Stomach smooth muscle (tissue), 2 donors: ENCODE results near the gene CNST.
A peak's percentile ranks its signal among the peaks of the same experiment; 100 is the strongest.

Source experiments
- H3K27ac ChIP-seq: one replicate; pipeline ENCODE4 v1.7.0; 2013; ENCODE audit warnings: mild to moderate bottlenecking, low read length, inconsistent platforms
- H3K27me3 ChIP-seq, 2 donors: one replicate each; pipeline ENCODE4 v1.7.0; 2013; ENCODE audit warnings: low read length in 2 of 2; ENCODE audit not compliant: insufficient read depth in 2 of 2, control insufficient read depth in 1 of 2
- H3K36me3 ChIP-seq, 2 donors: one replicate each; pipeline ENCODE4 v1.7.0; 2013; ENCODE audit warnings: low read length in 2 of 2; ENCODE audit not compliant: control insufficient read depth in 2 of 2, insufficient read depth in 2 of 2
- H3K4me1 ChIP-seq: one replicate; pipeline ENCODE4 v1.7.0; 2013; ENCODE audit warnings: low read length; ENCODE audit not compliant: control insufficient read depth, insufficient read depth
- H3K4me3 ChIP-seq, 2 donors: one replicate each; pipeline ENCODE4 v1.7.0; 2013; ENCODE audit warnings: low read length in 2 of 2
- H3K9ac ChIP-seq, 2 donors: one replicate each; pipeline ENCODE4 v1.7.0; 2013; ENCODE audit warnings: low read length in 2 of 2, mild to moderate bottlenecking in 1 of 2
- H3K9me3 ChIP-seq, 2 donors: one replicate each; pipeline ENCODE4 v1.7.0; 2013; ENCODE audit warnings: low read length in 2 of 2; ENCODE audit not compliant: control insufficient read depth in 2 of 2
- donor health status: healthy.
- donor health status: Pancreatic carcinoma.

The CNST gene

DNA sequence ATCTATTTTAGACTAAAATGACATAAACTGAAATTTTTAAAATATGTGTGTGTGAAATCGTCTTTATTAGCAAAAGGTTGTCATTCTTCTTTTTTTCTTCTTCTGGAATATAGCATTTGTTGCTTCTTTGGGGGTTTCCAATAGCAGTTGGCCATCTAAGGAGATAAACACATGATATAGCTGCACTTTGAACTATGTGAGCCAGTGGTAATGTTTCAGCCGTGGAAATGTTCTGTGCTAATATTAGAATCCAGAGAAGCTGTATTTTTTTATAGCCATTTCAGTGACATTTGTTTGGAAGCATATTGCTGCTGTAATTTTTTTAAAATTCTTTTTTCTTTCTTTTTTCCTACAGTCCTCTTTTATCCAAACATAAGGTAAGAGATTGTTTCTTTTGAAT, 75.1 kb downstream of the CNST start:
- H3K27ac ChIP-seq = no peak overlapping the region

DNA sequence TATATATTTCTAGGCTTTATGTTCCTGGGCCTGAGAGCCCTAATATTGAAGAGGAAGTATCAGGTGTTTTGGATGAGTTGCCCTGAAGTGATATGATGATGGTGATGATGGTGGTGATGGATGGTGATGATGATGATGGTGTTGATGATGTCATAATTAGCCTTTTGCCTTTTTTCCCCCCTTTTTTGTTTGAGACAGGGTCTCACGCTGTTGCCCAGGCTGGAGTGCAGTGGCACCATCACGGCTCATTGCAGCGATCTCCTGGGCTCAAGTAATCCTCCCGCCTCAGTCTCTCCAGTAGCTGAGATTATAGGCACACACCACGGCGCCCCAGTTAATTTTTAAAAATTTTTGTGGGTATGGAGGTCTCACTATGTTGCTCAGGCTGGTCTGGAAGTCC, 76.5 kb downstream of the CNST start:
- peaks cover 12 to 20% of the 10 kb centered on the region in 2 donors for H3K36me3 ChIP-seq
- H3K4me1 ChIP-seq = peaks cover 6% of the 10 kb centered on the region
- no peaks in the 10 kb centered on the region for H3K9me3 ChIP-seq
- no peak overlapping the region for H3K4me3 ChIP-seq
- H3K9ac ChIP-seq = no peak overlapping the region
- H3K27ac ChIP-seq = no peak overlapping the region
- no peaks in the 10 kb centered on the region for H3K27me3 ChIP-seq

More for the DNA sequence above, 75.1 kb downstream of the CNST start:
- no peak overlapping the region for H3K4me3 ChIP-seq
- H3K9me3 ChIP-seq = no peaks in the 10 kb centered on the region
- H3K9ac ChIP-seq = no peak overlapping the region
- no peaks in the 10 kb centered on the region for H3K27me3 ChIP-seq
- H3K36me3 ChIP-seq = peaks cover 10 to 14% of the 10 kb centered on the region in 2 donors
- H3K4me1 ChIP-seq = peaks cover 6% of the 10 kb centered on the region

DNA sequence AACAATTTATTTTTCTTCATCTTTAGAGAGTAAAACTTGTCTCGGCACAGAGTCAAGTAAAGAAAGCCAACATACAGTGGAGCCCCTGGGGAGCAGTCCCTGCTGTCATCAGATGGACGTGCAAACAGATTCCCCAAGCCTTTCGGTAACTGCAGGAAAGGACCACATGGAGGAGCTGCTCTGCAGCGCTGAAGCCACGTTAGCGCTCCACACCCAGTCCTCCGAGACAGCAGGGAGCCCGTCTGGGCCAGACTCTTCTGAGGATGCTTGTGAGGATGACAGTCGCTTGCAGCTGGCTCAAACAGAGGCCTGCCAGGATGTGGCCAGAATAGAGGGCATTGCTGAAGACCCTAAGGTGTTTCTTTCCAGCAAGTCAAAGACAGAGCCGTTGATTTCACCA, 80.9 kb downstream of the CNST start:
- Histone ChIP-seq H3K27ac (no peak overlapping the region), H3K9me3 (no peaks in the 10 kb centered on the region), H3K9ac (peak overlapping the region in 1 of 2 donors; percentile 29), H3K27me3 (no peaks in the 10 kb centered on the region), H3K4me3 (peak overlapping the region in 1 of 2 donors; percentile 64), H3K4me1 (peaks cover 7% of the 10 kb centered on the region), H3K36me3 (peaks cover 10 to 21% of the 10 kb centered on the region in 2 donors)

DNA sequence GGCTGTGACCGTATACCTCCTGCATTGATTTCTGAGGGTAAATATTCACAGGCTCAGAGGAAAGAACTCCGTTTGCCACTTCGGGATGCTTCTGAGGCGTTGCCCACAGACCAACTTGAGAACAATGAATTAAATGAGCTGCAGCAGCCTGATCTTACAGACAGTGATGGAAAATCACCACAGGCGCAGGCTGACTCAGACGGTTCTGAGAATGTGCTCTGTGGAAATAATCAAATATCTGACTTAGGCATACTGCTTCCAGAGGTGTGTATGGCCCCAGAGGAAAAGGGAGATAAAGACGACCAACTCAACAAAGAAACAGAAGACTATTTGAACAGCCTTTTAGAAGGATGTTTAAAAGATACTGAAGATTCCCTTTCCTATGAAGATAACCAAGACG, 81.3 kb downstream of the CNST start:
- Histone ChIP-seq H3K27ac (no peak overlapping the region), H3K9ac (peak overlapping the region in 1 of 2 donors; percentile 29), H3K4me1 (peaks cover 8% of the 10 kb centered on the region), H3K36me3 (peaks cover 10 to 21% of the 10 kb centered on the region in 2 donors), H3K4me3 (peak overlapping the region in 1 of 2 donors; percentile 64), H3K9me3 (no peaks in the 10 kb centered on the region), H3K27me3 (no peaks in the 10 kb centered on the region)

DNA sequence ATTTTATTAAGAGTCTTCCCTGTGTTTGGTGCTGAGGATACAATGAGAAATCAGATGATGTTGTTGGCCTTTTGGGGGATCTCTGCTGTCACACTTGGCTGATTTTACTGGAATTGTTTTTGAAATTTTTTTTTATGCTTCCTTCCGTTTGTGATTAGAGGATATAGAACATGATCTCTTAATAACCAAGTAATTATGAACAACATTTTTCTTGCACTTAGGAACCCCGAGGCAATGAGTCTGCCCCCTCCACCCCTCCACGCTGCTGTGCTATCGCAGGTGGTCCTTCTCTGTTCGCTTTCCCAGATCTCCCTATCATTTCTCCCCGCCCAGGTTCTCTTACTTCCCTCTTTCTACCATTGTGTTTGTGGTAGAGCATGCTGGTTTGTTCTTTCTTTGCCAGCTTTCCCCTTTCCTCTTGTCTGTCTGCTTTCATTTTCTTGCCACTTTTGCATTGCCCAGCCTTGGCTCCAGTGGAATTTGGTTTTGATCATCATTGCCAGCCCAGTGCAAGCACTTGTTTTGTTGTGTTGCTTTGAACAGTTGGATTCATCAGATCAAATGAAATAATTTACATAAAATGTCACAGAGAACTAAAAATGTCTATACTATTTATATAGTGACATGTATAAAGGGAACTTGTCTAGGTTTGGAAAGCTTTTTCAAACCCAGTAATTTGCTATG, 84.9 kb downstream of the CNST start:
- H3K4me3 ChIP-seq = no peak overlapping the region
- no peak overlapping the region for H3K9ac ChIP-seq
- peaks cover 11 to 14% of the 10 kb centered on the region in 2 donors for H3K36me3 ChIP-seq
- H3K27me3 ChIP-seq = no peaks in the 10 kb centered on the region
- H3K4me1 ChIP-seq = peaks cover 8% of the 10 kb centered on the region
- H3K9me3 ChIP-seq = no peaks in the 10 kb centered on the region
- H3K27ac ChIP-seq = no peak overlapping the region

DNA sequence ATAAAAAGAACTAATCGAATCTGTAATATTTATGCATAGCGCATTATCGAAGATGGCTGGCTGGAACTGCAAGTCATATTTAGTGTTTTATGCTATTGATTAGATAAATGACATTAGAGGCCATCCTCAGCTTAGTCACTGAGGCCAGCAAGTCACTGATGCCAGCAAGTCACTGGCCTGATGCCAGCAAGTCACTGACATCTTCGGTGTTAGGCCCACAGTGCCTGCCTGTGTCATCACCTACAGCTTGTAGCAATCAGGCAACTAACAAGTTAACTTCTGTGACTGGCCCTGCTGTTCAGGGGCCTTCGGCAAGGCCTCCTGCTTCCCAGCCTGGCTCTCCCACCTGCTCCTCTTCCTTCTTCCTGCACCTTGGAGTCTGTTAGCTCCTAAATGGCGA, 92.3 kb downstream of the CNST start:
- Histone ChIP-seq H3K27me3 (no peaks in the 10 kb centered on the region), H3K9me3 (no peaks in the 10 kb centered on the region), H3K9ac (no peak overlapping the region), H3K4me1 (no peaks in the 10 kb centered on the region), H3K27ac (no peak overlapping the region), H3K36me3 (peaks cover 12 to 15% of the 10 kb centered on the region in 2 donors), H3K4me3 (no peak overlapping the region)

DNA sequence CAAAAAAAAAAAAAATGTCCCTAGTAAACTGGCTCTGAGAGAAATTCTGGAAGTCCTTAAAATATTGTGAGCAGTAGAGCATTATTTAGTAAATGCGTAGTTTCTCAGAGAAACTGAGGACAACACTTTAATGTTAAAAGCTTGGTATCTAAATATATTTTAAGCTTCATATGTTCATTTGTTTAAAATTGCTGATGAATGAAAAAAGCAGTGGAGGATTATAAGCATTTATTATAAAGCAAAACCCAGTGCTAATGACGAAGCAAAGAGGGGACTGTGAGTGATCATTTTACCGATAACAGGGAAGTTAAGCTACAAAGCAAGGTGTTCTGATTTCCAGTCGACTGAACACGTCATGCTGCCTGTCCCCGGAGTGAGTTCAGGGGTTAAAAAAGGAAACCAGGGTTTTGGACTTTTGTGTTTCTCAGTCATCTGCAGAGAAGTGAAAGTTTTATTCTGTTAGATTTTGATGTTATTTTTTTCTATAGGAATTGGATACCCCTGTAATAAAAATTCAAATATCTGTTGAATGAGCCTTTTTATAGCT, 93.4 kb downstream of the CNST start:
- Histone ChIP-seq H3K4me3 (no peak overlapping the region), H3K27me3 (no peaks in the 10 kb centered on the region), H3K36me3 (peaks cover 8 to 9% of the 10 kb centered on the region in 2 donors), H3K9ac (no peak overlapping the region), H3K9me3 (no peaks in the 10 kb centered on the region), H3K4me1 (no peaks in the 10 kb centered on the region), H3K27ac (no peak overlapping the region)

DNA sequence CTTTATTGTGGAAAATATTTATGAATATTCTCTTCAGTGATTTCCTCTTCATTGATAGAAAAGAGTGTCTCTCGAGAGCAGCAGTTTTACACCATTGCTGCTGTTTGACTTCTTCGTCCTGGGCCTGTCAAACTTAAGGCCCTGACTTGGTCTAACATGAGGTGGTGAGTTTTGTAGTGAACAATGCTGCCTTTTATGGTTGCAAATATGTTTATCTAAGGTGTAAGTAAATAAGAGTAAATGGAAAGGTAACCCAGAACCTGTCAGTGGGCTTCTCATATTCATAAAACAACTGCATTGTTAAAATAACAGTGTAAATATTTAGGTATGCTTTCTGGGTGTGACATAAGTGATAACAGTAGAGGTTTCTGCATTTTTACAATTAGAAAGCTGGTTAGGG, 95.2 kb downstream of the CNST start:
- Histone ChIP-seq H3K27ac (no peak overlapping the region), H3K36me3 (peaks cover 15 to 16% of the 10 kb centered on the region in 2 donors), H3K4me1 (no peaks in the 10 kb centered on the region), H3K9ac (no peak overlapping the region), H3K27me3 (no peaks in the 10 kb centered on the region), H3K4me3 (no peak overlapping the region), H3K9me3 (no peaks in the 10 kb centered on the region)

DNA sequence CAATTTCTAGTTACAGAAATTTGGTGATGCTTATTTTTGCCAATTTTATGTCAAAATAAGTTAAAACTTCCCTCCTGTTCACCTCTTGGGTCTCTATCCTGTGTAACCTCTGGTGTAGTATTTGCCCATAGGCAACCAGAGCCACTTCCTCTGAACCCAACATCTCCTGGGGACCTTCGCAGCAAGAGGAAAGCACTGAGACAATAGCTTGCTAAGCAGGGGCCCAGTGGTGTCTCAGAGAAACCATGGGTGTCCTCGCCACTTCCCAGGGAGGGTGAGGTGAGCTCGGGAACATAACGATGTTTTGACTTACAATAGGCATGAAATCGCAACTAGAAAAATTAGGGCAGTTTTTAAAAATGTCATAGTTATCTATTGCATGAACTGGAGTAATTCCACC, 101.5 kb downstream of the CNST start:
- no peak overlapping the region for H3K27ac ChIP-seq
- H3K36me3 ChIP-seq = peaks cover 17 to 18% of the 10 kb centered on the region in 2 donors

DNA sequence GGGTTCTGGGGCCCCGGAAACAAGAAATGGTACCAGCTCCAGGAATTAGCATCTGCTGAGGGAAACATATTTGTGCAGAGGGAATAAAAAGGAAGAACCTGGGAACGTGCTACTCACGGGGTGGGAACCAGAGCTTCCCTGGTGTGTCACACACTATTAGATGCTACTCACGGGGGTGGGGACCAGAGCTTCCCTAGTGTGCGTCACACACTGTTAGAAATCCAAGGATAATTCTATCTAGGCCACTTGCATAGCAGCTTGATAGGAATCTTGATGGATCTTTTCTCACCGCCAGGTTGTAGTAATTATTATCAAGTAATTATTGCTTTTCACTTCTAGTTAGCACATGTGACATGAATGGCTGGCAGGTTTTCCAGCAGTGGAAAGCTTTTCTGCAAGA, 103.4 kb downstream of the CNST start:
- no peaks in the 10 kb centered on the region for H3K4me1 ChIP-seq
- no peak overlapping the region for H3K9ac ChIP-seq
- no peak overlapping the region for H3K27ac ChIP-seq
- no peaks in the 10 kb centered on the region for H3K27me3 ChIP-seq
- H3K4me3 ChIP-seq = no peak overlapping the region
- peaks cover 15 to 18% of the 10 kb centered on the region in 2 donors for H3K36me3 ChIP-seq
- no peaks in the 10 kb centered on the region for H3K9me3 ChIP-seq

More for the DNA sequence above, 101.5 kb downstream of the CNST start:
- Histone ChIP-seq H3K4me3 (no peak overlapping the region), H3K4me1 (no peaks in the 10 kb centered on the region), H3K9ac (no peak overlapping the region), H3K27me3 (no peaks in the 10 kb centered on the region), H3K9me3 (no peaks in the 10 kb centered on the region)

DNA sequence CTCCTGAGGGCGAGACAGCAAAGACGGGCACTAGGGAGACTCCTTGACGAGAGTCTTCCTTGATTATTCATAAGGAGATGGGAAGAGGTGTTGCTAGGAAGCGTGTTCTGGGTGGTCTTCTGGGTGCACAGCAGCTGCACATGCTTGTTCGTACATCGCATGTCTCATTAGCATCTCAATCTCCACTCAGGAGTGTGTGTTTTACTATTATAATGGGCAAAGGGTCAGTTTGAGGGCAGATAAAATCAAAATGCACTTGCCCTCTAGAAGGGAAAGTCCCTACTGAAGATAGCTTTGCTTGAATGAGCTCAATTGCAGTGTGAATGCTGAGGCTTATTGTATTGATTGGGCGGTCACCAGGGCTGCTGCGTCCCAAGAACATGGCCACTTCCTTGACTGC, 107.8 kb downstream of the CNST start:
- H3K9me3 ChIP-seq = no peaks in the 10 kb centered on the region
- no peak overlapping the region for H3K4me3 ChIP-seq
- no peak overlapping the region for H3K9ac ChIP-seq
- no peaks in the 10 kb centered on the region for H3K4me1 ChIP-seq
- H3K27ac ChIP-seq = no peak overlapping the region
- peaks cover under 1 to 4% of the 10 kb centered on the region in 2 donors for H3K36me3 ChIP-seq
- no peaks in the 10 kb centered on the region for H3K27me3 ChIP-seq
